WTC11 (cell line): ENCODE results near the gene CSPG4. TPM values are rescaled to one million over a fixed set of nuclear protein-coding genes. Genes with fewer than 3 reads are reported as not detected.

ENCODE experiments used
- ATAC-seq: fragments of 200-7000 bp; cut with Tn5 transposase; 2 replicates; pipeline ENCODE4 v1.10.0; 2021; ENCODE audit warnings: mild to moderate bottlenecking, moderate library complexity
- CTCF ChIA-PET: fragments of 300-600 bp; sonication (Branson Sonifier 250); formaldehyde crosslinking; loops from one replicate; lab custom pipeline; 2021; ENCODE audit warnings: antibody characterized with exemption; lab: Charles Lee
- POLR2A ChIA-PET: fragments of 350-600 bp; sonication (Branson Sonifier 250); formaldehyde crosslinking; loops from one replicate; lab custom pipeline; 2021; ENCODE audit warnings: antibody characterized with exemption; lab: Charles Lee
- DNase-seq: peaks from one replicate; pipeline ENCODE4 v3.0.0; 2021; ENCODE audit warnings: low spot score
- H3K27ac Mint-ChIP-seq: 2 replicates; pipeline ENCODE4 v1.8.0; 2021; ENCODE audit warnings: mixed read lengths
- H3K27me3 Mint-ChIP-seq: 2 replicates; pipeline ENCODE4 v1.8.0; 2021; ENCODE audit warnings: low read depth, mild to moderate bottlenecking, moderate library complexity, mixed read lengths
- H3K36me3 Mint-ChIP-seq: 2 replicates; pipeline ENCODE4 v1.8.0; 2021; ENCODE audit warnings: mixed read lengths
- H3K4me1 Mint-ChIP-seq: 2 replicates; pipeline ENCODE4 v1.8.0; 2022; ENCODE audit warnings: mixed read lengths
- H3K4me3 Mint-ChIP-seq: 2 replicates; pipeline ENCODE4 v1.8.0; 2021; ENCODE audit warnings: mild to moderate bottlenecking, moderate library complexity, mixed read lengths
- H3K9me3 Mint-ChIP-seq: 2 replicates; pipeline ENCODE4 v1.8.0; 2021; ENCODE audit warnings: mixed read lengths
- AFF4 ChIP-seq: sonication (generic); formaldehyde crosslinking; IDR thresholded peaks from 2 replicates; pipeline ENCODE4 v1.8.1; 2023; ENCODE audit warnings: mild to moderate bottlenecking, missing genetic modification reagents, borderline replicate concordance
- ATF1 ChIP-seq: sonication (generic); formaldehyde crosslinking; IDR thresholded peaks from 2 replicates; pipeline ENCODE4 v1.8.1; 2023; ENCODE audit warnings: mild to moderate bottlenecking, moderate library complexity, missing genetic modification reagents
- ATF6 ChIP-seq: sonication (generic); formaldehyde crosslinking; IDR thresholded peaks from 2 replicates; pipeline ENCODE4 v1.8.1; 2023; ENCODE audit warnings: mild to moderate bottlenecking, missing genetic modification reagents
- CDX4 ChIP-seq: fragments of 250-450 bp; sonication (Bioruptor Pico); IDR thresholded peaks from 2 replicates; pipeline ENCODE4 v1.9.0; 2021; ENCODE audit warnings: moderate library complexity, mild to moderate bottlenecking, inconsistent platforms, borderline replicate concordance
- CTCF ChIP-seq: fragments of 200-600 bp; IDR thresholded peaks from 2 replicates; pipeline ENCODE4 v1.8.0; 2022; ENCODE audit warnings: antibody characterized with exemption
- ELF4 ChIP-seq: sonication (generic); formaldehyde crosslinking; IDR thresholded peaks from 2 replicates; pipeline ENCODE4 v1.8.1; 2022; ENCODE audit warnings: low read depth, mild to moderate bottlenecking, moderate library complexity, missing genetic modification reagents
- FOXP1 ChIP-seq: sonication (generic); formaldehyde crosslinking; IDR thresholded peaks from 2 replicates; pipeline ENCODE4 v1.8.0; 2022; ENCODE audit warnings: missing genetic modification reagents, mild to moderate bottlenecking, moderate library complexity, borderline replicate concordance
- MYBL2 ChIP-seq: sonication (generic); formaldehyde crosslinking; IDR thresholded peaks from 2 replicates; pipeline ENCODE4 v1.8.1; 2023; ENCODE audit warnings: mild to moderate bottlenecking, moderate library complexity, missing genetic modification reagents
- OVOL2 ChIP-seq: fragments of 250-450 bp; sonication (Bioruptor Pico); IDR thresholded peaks from 2 replicates; pipeline ENCODE4 v1.9.0; 2021; ENCODE audit warnings: mild to moderate bottlenecking, borderline replicate concordance
- STAT6 ChIP-seq: sonication (generic); formaldehyde crosslinking; conservative IDR thresholded peaks from 2 replicates; pipeline ENCODE4 v1.8.1; 2023; ENCODE audit warnings: mild to moderate bottlenecking, low read depth, missing genetic modification reagents, moderate library complexity
- USF1 ChIP-seq: sonication (generic); formaldehyde crosslinking; IDR thresholded peaks from 2 replicates; pipeline ENCODE4 v1.8.0; 2022; ENCODE audit warnings: mild to moderate bottlenecking, missing genetic modification reagents
- ZNF121 ChIP-seq: sonication (generic); formaldehyde crosslinking; IDR thresholded peaks from 2 replicates; pipeline ENCODE4 v1.8.0; 2023; ENCODE audit warnings: missing genetic modification reagents
- ZNF416 ChIP-seq: fragments of 250-450 bp; sonication (Bioruptor Pico); IDR thresholded peaks from 2 replicates; pipeline ENCODE4 v1.9.0; 2021; ENCODE audit warnings: mild to moderate bottlenecking, inconsistent platforms
- ZNF423 ChIP-seq: fragments of 250-450 bp; sonication (Bioruptor Pico); IDR thresholded peaks from 2 replicates; pipeline ENCODE4 v2.1.2; 2022; ENCODE audit warnings: mild to moderate bottlenecking, moderate library complexity
- ZNF512 ChIP-seq: sonication (generic); formaldehyde crosslinking; IDR thresholded peaks from 2 replicates; pipeline ENCODE4 v1.8.1; 2022; ENCODE audit warnings: missing genetic modification reagents, borderline replicate concordance
- total RNA-seq: library from RNA; stranded (reverse); gene quantifications from 3 replicates; pipeline ENCODE4 v1.2.3, GENCODE V29; 2021

Gene CSPG4
- total RNA-seq, 1 experiment from 2014 or later, result 2.9 TPM

GRCh38 chr15:75706682-75706954 lies 6.0 kb downstream of the CSPG4 start:
- DNase-seq, result no peak
- Mint-ChIP-seq H3K36me3 (no peaks in the 10 kb centered on the region), H3K4me3 (no peak overlapping the region), H3K27me3 (peaks cover 3% of the 10 kb centered on the region), H3K4me1 (peaks cover 5% of the 10 kb centered on the region), H3K9me3 (no peaks in the 10 kb centered on the region), H3K27ac (no peak overlapping the region)
- no peak for ATAC-seq
- ChIA-PET POLR2A (interaction anchor here (0.7 kb wide), 2 partner anchors 67 to 1983 kb away, joined by 5 to 10 read pairs; partner anchors contain the start of gene IMP3), CTCF (interaction anchor here (0.7 to 1.0 kb wide), 5 partner anchors 17 to 102 kb away, joined by 3 to 6 read pairs (median 3); a partner anchor contains a TSS)
- TF ChIP-seq ZNF416 (CRISPR knock-in tag), result no peak
- no peak for TF ChIP-seq ATF1 (CRISPR knock-in tag)
- TF ChIP-seq ZNF423 (CRISPR knock-in tag), result no peak
- no peak for TF ChIP-seq MYBL2 (CRISPR knock-in tag)
- no peak for TF ChIP-seq FOXP1 (CRISPR knock-in tag)
- no peak for TF ChIP-seq USF1
- TF ChIP-seq STAT6, result no peak
- no peak for TF ChIP-seq ATF6 (CRISPR knock-in tag)
- no peak for TF ChIP-seq ZNF121 (CRISPR knock-in tag)
- TF ChIP-seq, all 79 proteins: peak for 0

- ATAC-seq, result no peak
- Mint-ChIP-seq H3K36me3 (no peaks in the 10 kb centered on the region), H3K4me1 (peaks cover 2% of the 10 kb centered on the region), H3K27me3 (no peaks in the 10 kb centered on the region), H3K4me3 (no peak overlapping the region), H3K27ac (peak overlapping the region; percentile 32), H3K9me3 (no peaks in the 10 kb centered on the region)
- no peak for DNase-seq
- POLR2A ChIA-PET, result no interaction called here
- CTCF ChIA-PET, result interaction anchor here (0.9 to 1.0 kb wide), 4 partner anchors 20 to 27 kb away, joined by 3 to 6 read pairs (median 3); no protein-coding TSS in a partner anchor
- TF ChIP-seq CDX4 (CRISPR knock-in tag), result no peak
- no peak for TF ChIP-seq ELF4 (CRISPR knock-in tag)
- TF ChIP-seq ZNF512 (CRISPR knock-in tag), result no peak
- no peak for TF ChIP-seq AFF4 (CRISPR knock-in tag)
- no peak for TF ChIP-seq OVOL2 (CRISPR knock-in tag)
- no peak for TF ChIP-seq ATF6 (CRISPR knock-in tag)
- no peak for TF ChIP-seq CTCF
Measured at GRCh38 chr15:75705854-75706681, 6.6 kb downstream of the CSPG4 start.
